Amniotic epithelial cell (primary cell): ENCODE results near the gene DNAJC28.
A peak's percentile ranks its signal among the peaks of the same experiment; 100 is the strongest.
"Not testable (repeated sequence)": the region's sequence is repeated elsewhere in the genome, so short reads cannot be mapped to it uniquely, and the experiment has no call there.

ENCODE experiments used
- DNase-seq: peaks from one replicate; pipeline ENCODE4 v3.0.0-alpha.2; 2010; ENCODE audit warnings: low read depth

DNAJC28 gene

GRCh38 chr21:33480481-33481103, 10.9 kb downstream of the DNAJC28 start:
- no peak for DNase-seq

- peak; percentile 93 for DNase-seq
Observed at GRCh38 chr21:33479679-33480480, 11.6 kb downstream of the DNAJC28 start, which contains the start of gene TMEM50B. Gene TMEM50B (minus strand): TSS chr21:33479974. CDS start chr21:33468885, 11,089 bp downstream.

GRCh38 chr21:33478935-33479678, 12.4 kb downstream of the DNAJC28 start:
- peak; percentile 9 for DNase-seq

GRCh38 chr21:33478182-33478581, 13.3 kb downstream of the DNAJC28 start:
- no peak for DNase-seq

- no peak for DNase-seq
Observed at GRCh38 chr21:33477066-33477465, 14.4 kb downstream of the DNAJC28 start.

GRCh38 chr21:33473344-33473743, 18.2 kb downstream of the DNAJC28 start:
- no peak for DNase-seq

- DNase-seq = no peak
Observed at GRCh38 chr21:33470701-33471100, 20.8 kb downstream of the DNAJC28 start.

GRCh38 chr21:33469183-33469582, 22.3 kb downstream of the DNAJC28 start:
- not testable (repeated sequence) for DNase-seq

GRCh38 chr21:33461538-33462250, 29.8 kb downstream of the DNAJC28 start:
- DNase-seq = no peak

GRCh38 chr21:33458861-33459260, 32.7 kb downstream of the DNAJC28 start:
- no peak for DNase-seq

GRCh38 chr21:33455686-33456446, 35.6 kb downstream of the DNAJC28 start:
- no peak for DNase-seq

- no peak for DNase-seq
Observed at GRCh38 chr21:33452362-33452761, 39.2 kb downstream of the DNAJC28 start.

GRCh38 chr21:33451634-33452071, 39.9 kb downstream of the DNAJC28 start:
- DNase-seq = no peak

GRCh38 chr21:33449616-33450015, 41.9 kb downstream of the DNAJC28 start:
- DNase-seq = peak; percentile 38

GRCh38 chr21:33446620-33447019, 44.9 kb downstream of the DNAJC28 start:
- not testable (repeated sequence) for DNase-seq

- no peak for DNase-seq
Observed at GRCh38 chr21:33444499-33444898, 47.0 kb downstream of the DNAJC28 start.

- DNase-seq = no peak
Observed at GRCh38 chr21:33443194-33443593, 48.3 kb downstream of the DNAJC28 start.

- peak; percentile 57 for DNase-seq
Observed at GRCh38 chr21:33441489-33442477, 49.7 kb downstream of the DNAJC28 start.
